Mesothelial cell of epicardium (in vitro differentiated cells): ENCODE results near the gene DUSP2. TPM values are rescaled to one million over a fixed set of nuclear protein-coding genes. Genes with fewer than 3 reads are reported as not detected.

Experiments
- DNase-seq, 2 experiments: peaks; one replicate each; pipeline ENCODE4 v3.0.0; 2021; ENCODE audit warnings: low spot score in 2 of 2; ENCODE audit not compliant: unreplicated experiment in 2 of 2
- H3K27ac Mint-ChIP-seq: 2 replicates; pipeline ENCODE4 v1.8.0; 2021; ENCODE audit warnings: mixed read lengths
- H3K27me3 Mint-ChIP-seq: 2 replicates; pipeline ENCODE4 v1.8.0; 2021; ENCODE audit warnings: low read depth, mixed read lengths
- H3K36me3 Mint-ChIP-seq: 2 replicates; pipeline ENCODE4 v1.8.0; 2021; ENCODE audit warnings: mixed read lengths
- H3K4me1 Mint-ChIP-seq: 2 replicates; pipeline ENCODE4 v1.8.0; 2021; ENCODE audit warnings: mixed read lengths
- H3K4me3 Mint-ChIP-seq: 2 replicates; pipeline ENCODE4 v1.8.0; 2021; ENCODE audit warnings: mild to moderate bottlenecking, moderate library complexity, mixed read lengths
- H3K9me3 Mint-ChIP-seq: 2 replicates; pipeline ENCODE4 v1.8.0; 2021; ENCODE audit warnings: mixed read lengths
- total RNA-seq: library from RNA; stranded (reverse); gene quantifications from 3 replicates; pipeline ENCODE4 v1.2.1, GENCODE V29; 2021
- TF ChIP-seq, protein P1 (sequence below): fragments of 200-600 bp; sonication (generic); IDR thresholded peaks from one replicate; pipeline ENCODE4 v1.5.0; 2021; ENCODE audit warnings: antibody characterized with exemption; ENCODE audit not compliant: unreplicated experiment

Gene DUSP2
- total RNA-seq, 1 donor from 2014 or later: 42.7 TPM

DNA sequence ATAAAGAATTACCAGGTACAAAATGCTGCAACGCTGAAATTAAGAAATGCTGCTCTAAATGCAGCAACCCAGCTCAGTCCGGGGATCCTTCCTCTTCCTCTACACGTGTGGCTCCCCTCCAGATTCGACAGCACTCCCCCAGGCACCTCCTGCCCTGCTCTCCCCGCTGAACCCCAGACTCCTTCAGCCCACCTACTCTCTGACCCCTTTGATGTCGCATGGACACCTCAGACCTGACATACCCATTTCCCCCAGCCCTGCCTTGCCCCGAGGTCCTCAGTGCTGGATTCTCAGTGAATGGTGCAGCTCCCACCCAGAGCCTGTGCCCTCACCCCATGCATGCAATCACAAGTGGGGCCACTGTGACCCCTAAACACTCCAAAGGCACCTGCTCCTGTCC, 24.2 kb downstream of the DUSP2 start:
- Mint-ChIP-seq H3K4me3 (no peak overlapping the region), H3K9me3 (no peaks in the 10 kb centered on the region), H3K4me1 (peaks cover 6% of the 10 kb centered on the region), H3K27ac (no peak overlapping the region), H3K27me3 (peaks cover 77% of the 10 kb centered on the region), H3K36me3 (no peaks in the 10 kb centered on the region)
- DNase-seq: no peak
- TF ChIP-seq, protein P1, sequence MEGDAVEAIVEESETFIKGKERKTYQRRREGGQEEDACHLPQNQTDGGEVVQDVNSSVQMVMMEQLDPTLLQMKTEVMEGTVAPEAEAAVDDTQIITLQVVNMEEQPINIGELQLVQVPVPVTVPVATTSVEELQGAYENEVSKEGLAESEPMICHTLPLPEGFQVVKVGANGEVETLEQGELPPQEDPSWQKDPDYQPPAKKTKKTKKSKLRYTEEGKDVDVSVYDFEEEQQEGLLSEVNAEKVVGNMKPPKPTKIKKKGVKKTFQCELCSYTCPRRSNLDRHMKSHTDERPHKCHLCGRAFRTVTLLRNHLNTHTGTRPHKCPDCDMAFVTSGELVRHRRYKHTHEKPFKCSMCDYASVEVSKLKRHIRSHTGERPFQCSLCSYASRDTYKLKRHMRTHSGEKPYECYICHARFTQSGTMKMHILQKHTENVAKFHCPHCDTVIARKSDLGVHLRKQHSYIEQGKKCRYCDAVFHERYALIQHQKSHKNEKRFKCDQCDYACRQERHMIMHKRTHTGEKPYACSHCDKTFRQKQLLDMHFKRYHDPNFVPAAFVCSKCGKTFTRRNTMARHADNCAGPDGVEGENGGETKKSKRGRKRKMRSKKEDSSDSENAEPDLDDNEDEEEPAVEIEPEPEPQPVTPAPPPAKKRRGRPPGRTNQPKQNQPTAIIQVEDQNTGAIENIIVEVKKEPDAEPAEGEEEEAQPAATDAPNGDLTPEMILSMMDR: no peak

DNA sequence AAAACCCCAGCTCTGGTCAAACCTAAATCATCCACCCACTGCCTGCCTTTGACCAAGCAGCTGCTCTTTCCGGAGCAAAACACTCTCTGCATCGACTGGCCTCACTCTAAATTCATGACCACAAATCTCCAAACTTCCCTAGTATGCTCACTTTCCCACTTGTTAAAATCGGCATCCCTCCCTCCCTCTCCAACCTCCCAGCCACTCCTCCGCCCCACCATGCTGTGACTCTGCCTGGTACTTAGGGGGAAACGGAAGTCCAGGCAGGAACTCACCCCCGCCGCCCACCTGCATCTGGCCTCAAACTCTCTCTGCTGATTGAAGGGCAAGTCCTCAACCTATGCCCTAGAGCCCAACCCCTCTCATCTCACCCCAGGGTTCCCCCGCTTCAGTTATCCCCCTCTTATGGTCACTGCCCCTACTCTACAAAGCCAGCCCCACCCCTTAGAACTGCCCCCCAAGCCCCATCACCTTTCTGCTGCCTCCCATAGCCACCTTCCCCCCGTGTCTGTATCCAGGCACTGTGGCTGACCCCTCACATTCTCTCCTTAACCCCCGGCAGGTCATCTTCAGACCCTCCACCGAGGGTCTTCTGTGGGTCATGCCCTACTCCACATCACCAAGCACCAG, 25.0 kb downstream of the DUSP2 start:
- peaks cover 8% of the 10 kb centered on the region for H3K4me1 Mint-ChIP-seq
- H3K36me3 Mint-ChIP-seq: no peaks in the 10 kb centered on the region
- no peak overlapping the region for H3K27ac Mint-ChIP-seq
- no peak overlapping the region for H3K4me3 Mint-ChIP-seq
- peak in 1 of 2 experiments; percentile 7 for DNase-seq
- no peaks in the 10 kb centered on the region for H3K9me3 Mint-ChIP-seq
- H3K27me3 Mint-ChIP-seq: peaks cover 78% of the 10 kb centered on the region
- TF ChIP-seq, protein P1: no peak

DNA sequence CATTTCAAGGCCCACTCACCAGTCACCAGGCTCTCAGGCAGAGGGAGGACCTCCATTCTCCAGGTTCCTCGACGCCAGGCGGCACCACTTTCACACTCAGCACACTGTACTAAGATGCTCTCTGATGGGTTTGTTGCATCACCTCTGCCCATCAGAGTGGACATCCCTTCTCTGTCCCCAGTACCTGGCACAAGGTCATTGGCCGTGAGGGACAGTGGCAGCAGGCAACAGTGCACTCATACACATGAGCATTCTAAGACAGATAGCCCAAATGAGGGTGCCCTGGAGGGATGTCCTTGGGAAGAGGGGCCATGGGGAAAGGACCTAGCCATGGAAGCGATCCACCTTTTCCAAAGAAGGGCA, 25.9 kb downstream of the DUSP2 start:
- Mint-ChIP-seq H3K36me3 (no peaks in the 10 kb centered on the region), H3K4me1 (peaks cover 8% of the 10 kb centered on the region), H3K4me3 (no peak overlapping the region), H3K9me3 (no peaks in the 10 kb centered on the region), H3K27me3 (peaks cover 77% of the 10 kb centered on the region), H3K27ac (no peak overlapping the region)
- TF ChIP-seq, protein P1: no peak
- DNase-seq: no peak

DNA sequence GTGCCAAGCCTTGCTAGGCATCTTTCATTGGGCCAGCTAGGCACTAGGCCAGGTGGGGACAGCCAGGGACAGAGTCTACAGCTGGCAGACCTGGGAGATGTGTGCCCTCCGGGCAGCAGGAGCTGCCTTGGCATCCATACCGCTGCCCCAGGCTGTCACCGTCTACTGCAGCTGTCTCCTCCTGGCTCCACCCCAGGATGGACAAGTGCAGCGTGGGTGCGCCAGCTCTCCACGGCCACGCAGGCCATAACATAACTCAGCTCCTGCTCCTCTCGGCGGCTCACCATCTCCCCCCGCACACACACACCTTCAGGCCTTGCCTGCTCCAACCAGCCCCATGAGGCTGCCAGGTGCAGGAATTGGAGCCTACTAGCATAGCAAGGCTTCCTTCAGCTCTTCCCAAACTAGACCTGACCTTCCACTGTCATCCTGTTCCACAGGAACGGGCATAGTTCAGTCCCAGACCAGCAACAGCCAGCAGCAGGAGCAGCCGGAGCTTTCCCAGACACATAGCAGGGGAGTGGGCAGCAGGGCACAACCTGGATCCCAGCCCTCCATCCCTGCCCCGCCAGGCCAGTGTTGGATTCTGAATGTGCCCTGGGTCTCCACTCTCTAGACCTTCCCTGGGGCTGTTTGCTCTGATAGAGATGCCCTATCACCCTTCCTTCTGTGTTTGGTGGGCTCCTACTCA, 26.4 kb downstream of the DUSP2 start:
- no peaks in the 10 kb centered on the region for H3K36me3 Mint-ChIP-seq
- peaks cover 8% of the 10 kb centered on the region for H3K4me1 Mint-ChIP-seq
- no peak overlapping the region for H3K4me3 Mint-ChIP-seq
- H3K9me3 Mint-ChIP-seq: no peaks in the 10 kb centered on the region
- H3K27ac Mint-ChIP-seq: no peak overlapping the region
- peaks cover 78% of the 10 kb centered on the region for H3K27me3 Mint-ChIP-seq
- TF ChIP-seq, protein P1: no peak
- DNase-seq: peak in 1 of 2 experiments; percentile 17

DNA sequence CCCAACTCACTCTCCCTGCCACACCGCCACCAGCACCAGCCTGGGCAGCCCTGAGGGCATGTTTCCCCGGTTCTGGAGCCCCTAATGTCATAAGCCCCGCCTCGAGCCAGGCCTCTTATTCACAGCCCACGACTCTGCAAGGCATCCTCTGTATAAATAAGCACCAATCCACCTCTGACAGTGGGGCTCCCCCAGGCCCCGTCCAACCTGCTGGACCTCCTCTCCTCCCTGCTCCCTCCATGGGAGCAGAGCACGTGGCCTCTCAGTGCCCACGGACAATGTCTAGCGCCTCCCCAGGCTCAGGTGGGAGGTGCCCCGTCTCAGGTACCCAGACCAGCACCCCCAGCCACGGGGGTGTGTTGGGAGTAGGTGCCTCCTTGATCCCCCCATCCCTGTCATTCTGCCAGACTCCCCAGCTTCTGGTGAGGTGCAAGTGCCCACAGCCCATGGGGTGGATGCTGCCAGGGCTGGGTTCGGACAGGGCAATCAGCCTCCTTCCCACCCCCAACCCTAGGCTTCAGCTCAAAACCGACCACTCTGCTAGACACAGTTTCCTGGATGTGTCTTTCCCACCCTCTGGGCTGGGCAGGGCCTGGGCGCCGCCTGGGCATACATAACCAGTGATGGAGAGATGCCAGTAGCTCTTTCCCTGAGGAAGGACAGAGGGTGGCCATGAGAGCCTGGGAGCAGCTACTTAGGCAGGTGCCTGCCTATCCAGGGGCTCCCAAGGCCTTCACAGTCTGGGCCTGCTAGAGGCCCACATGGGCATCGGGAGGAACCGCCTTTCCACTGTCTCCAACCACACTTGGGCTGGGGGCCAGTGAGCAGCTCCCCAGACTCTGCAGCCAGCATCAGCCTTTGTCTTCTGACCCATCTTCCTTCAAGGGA, 27.3 kb downstream of the DUSP2 start:
- H3K27me3 Mint-ChIP-seq: peaks cover 83% of the 10 kb centered on the region
- peaks cover 8% of the 10 kb centered on the region for H3K4me1 Mint-ChIP-seq
- DNase-seq: peak in 1 of 2 experiments; percentile 25
- TF ChIP-seq, protein P1: no peak
- no peak overlapping the region for H3K27ac Mint-ChIP-seq
- H3K4me3 Mint-ChIP-seq: peak overlapping the region; percentile 63
- no peaks in the 10 kb centered on the region for H3K9me3 Mint-ChIP-seq
- no peaks in the 10 kb centered on the region for H3K36me3 Mint-ChIP-seq
